ENCODE data around the gene TFRC.
"Not testable (repeated sequence)": the region's sequence is repeated elsewhere in the genome, so short reads cannot be mapped to it uniquely, and the experiment has no call there.

The TFRC gene

DNA sequence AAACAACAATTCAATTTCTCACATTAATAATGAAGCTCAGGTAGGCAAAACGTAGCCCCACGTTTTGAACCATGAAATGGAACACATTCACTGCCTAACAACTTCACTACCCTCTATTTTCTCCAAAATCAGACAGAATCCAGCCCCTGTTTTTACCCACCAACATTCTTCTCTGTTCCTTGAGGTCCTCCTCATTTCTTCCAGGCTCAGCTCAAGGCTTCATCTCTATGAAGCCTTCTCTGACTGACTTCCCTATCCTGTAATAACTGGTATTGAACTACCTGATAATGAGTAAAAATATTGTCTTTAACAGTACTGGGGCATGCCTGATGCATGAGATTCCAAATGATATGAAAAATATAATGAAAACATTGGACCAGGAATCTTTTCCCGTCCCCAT lies 2.2 kb downstream of the TFRC start:
- no peak for DNase-seq (ENCODE audit: low read depth)
- H3K4me3 ChIP-seq (ENCODE audit: control insufficient read depth, low read depth, low read length), result no peak overlapping the region
- TF ChIP-seq CTCF (IDR thresholded peaks at IDR 0.05; ENCODE audit: control insufficient read depth, insufficient read depth, low read depth, low read length, missing control alignments), result no peak

DNA sequence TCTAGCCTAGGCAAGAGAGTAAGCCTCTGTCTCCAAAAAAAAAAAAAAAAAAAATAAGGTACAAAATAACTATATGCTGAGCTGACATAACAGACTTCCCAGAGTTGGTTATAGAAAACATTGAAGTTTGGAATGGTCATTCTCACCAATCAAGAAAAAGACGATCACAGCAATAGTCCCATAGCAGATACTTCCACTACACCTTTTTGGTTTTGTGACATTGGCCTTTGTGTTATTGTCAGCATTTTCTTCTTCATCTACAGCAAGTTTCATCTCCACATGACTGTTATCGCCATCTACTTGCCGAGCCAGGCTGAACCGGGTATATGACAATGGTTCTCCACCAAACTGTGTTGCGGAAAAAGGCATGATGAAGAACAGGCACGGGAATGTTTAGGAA lies 6.9 kb downstream of the TFRC start:
- no peak for DNase-seq (ENCODE audit: low read depth)
- no peak for TF ChIP-seq CTCF (IDR thresholded peaks at IDR 0.05; ENCODE audit: control insufficient read depth, insufficient read depth, low read depth, low read length, missing control alignments)
- H3K4me3 ChIP-seq (ENCODE audit: control insufficient read depth, low read depth, low read length), result no peak overlapping the region

DNA sequence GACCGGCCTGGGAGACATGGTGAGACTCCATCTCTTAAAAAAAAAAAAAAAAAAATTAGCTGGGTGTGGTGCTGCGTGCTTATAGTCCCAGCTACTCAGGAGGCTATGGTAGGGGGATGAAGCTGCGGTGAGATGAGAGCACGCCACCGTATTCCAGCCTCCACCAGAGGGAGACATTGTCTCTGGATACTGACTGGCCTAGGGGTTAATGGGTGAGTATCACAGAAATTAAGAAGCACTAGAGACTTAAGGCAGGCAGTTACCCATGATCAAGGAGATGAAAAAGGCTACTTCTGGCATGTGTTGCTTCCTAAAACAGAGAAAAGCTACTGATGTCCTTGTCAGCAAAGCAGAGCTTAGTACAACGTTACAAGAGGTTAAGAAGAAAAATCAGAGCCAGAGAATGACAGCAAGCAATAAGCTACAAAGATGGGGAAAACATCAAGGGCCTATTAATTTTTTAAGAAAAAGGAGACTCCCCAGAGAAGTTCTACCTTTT lies 8.6 kb downstream of the TFRC start:
- no peak for DNase-seq (ENCODE audit: low read depth)
- no peak overlapping the region for H3K4me3 ChIP-seq (ENCODE audit: control insufficient read depth, low read depth, low read length)
- TF ChIP-seq CTCF (IDR thresholded peaks at IDR 0.05; ENCODE audit: control insufficient read depth, insufficient read depth, low read depth, low read length, missing control alignments), result peak; percentile 78

DNA sequence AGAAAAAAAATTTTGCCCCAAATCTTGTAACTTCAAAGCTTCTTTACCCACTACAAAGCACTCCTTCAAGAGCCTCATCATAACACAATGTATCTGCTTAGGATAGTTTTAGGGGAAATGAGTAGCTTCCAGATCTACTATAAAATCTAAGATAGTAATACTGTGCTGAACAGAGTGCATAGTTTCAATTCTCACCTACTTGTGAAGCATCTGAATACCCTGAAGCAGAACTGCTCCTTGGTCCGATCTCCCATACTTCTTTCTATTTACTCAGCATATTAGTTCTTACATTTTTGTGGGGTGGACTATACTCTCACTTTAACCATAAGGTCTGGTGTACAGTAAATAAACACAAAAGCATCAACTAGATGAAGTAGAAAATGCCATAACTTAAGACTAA lies 9.6 kb downstream of the TFRC start:
- TF ChIP-seq CTCF (IDR thresholded peaks at IDR 0.05; ENCODE audit: control insufficient read depth, insufficient read depth, low read depth, low read length, missing control alignments), result no peak
- H3K4me3 ChIP-seq (ENCODE audit: control insufficient read depth, low read depth, low read length), result no peak overlapping the region
- no peak for DNase-seq (ENCODE audit: low read depth)

DNA sequence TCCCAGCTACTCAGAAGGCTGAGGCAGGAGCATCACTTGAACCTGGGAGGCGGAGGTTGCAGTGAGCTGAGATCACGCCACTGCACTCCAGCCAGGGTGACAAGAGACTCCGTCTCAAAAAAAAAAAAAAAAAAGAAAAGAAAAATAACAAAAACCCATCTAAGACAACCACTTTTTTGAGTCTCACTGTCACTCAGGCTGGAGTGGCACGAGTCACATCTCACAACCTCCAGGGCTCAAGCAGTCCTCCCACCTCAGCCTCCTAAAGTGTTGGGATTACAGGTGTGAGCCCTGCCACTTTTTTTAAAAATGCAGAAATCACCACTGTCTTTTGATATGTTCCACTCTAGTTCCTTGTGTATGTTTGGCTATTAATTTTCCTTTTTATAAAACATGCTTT lies 13.1 kb downstream of the TFRC start:
- DNase-seq (ENCODE audit: low read depth); H3K4me3 ChIP-seq (ENCODE audit: control insufficient read depth, low read depth, low read length): not testable (repeated sequence)

GRCh38 chr3:196067439-196067838 lies 14.5 kb downstream of the TFRC start:
- no peak for TF ChIP-seq CTCF (IDR thresholded peaks at IDR 0.05; ENCODE audit: control insufficient read depth, insufficient read depth, low read depth, low read length, missing control alignments)
- DNase-seq (ENCODE audit: low read depth), result no peak
- H3K4me3 ChIP-seq (ENCODE audit: control insufficient read depth, low read depth, low read length), result no peak overlapping the region

GRCh38 chr3:196063971-196064370 lies 17.9 kb downstream of the TFRC start:
- no peak for TF ChIP-seq CTCF (IDR thresholded peaks at IDR 0.05; ENCODE audit: control insufficient read depth, insufficient read depth, low read depth, low read length, missing control alignments)
- DNase-seq (ENCODE audit: low read depth), result no peak
- H3K4me3 ChIP-seq (ENCODE audit: control insufficient read depth, low read depth, low read length), result no peak overlapping the region
